ENCODE results near the gene PXDN.

GRCh38 chr2:1613731-1614354 lies 130.5 kb downstream of the PXDN start:
- TF ChIP-seq YY1 (IDR thresholded peaks at IDR 0.05; ENCODE audit: low read depth, low read length) (no peak), SIX5 (IDR thresholded peaks at IDR 0.05; ENCODE audit: low read depth, low read length, severe bottlenecking) (no peak), SMC3 (IDR thresholded peaks at IDR 0.05; ENCODE audit: borderline replicate concordance, low read length) (no peak), TAF1 (IDR thresholded peaks at IDR 0.05; ENCODE audit: borderline replicate concordance, low read depth, low read length) (no peak), RAD51 (IDR thresholded peaks at IDR 0.05) (no peak), CHD4 (IDR thresholded peaks at IDR 0.05) (no peak), SMARCA5 (IDR thresholded peaks at IDR 0.05) (no peak), TCF7 (IDR thresholded peaks at IDR 0.05; ENCODE audit: borderline replicate concordance) (no peak), ATF2 (IDR thresholded peaks at IDR 0.05; ENCODE audit: low read length) (no peak), ELK1 (IDR thresholded peaks at IDR 0.05; ENCODE audit: low read depth, low read length) (no peak), CBX5 (IDR thresholded peaks at IDR 0.05; ENCODE audit: low read depth) (no peak), EZH2 (IDR thresholded peaks at IDR 0.05; ENCODE audit: borderline replicate concordance, control insufficient read depth, low read depth, low read length) (no peak)
- TF ChIP-seq, protein P1, sequence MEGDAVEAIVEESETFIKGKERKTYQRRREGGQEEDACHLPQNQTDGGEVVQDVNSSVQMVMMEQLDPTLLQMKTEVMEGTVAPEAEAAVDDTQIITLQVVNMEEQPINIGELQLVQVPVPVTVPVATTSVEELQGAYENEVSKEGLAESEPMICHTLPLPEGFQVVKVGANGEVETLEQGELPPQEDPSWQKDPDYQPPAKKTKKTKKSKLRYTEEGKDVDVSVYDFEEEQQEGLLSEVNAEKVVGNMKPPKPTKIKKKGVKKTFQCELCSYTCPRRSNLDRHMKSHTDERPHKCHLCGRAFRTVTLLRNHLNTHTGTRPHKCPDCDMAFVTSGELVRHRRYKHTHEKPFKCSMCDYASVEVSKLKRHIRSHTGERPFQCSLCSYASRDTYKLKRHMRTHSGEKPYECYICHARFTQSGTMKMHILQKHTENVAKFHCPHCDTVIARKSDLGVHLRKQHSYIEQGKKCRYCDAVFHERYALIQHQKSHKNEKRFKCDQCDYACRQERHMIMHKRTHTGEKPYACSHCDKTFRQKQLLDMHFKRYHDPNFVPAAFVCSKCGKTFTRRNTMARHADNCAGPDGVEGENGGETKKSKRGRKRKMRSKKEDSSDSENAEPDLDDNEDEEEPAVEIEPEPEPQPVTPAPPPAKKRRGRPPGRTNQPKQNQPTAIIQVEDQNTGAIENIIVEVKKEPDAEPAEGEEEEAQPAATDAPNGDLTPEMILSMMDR (IDR thresholded peaks at IDR 0.05 in 2 of 3, conservative IDR thresholded peaks at IDR 0.05 in 1 of 3; ENCODE audit: control insufficient read depth in 2 of 3, extremely low read depth in 1 of 3, insufficient read depth in 1 of 3, low read depth in 3 of 3, low read length in 3 of 3): no peak

All from GM12878 (cell line).